Glutamatergic neuron (in vitro differentiated cells): ENCODE data around the gene SETD3. TPM values are rescaled to one million over a fixed set of nuclear protein-coding genes. Genes with fewer than 3 reads are reported as not detected.
A peak's percentile ranks its signal among the peaks of the same experiment; 100 is the strongest.

Experiments used
- DNase-seq: peaks from one replicate; pipeline ENCODE4 v3.0.0; 2022
- H3K27ac Mint-ChIP-seq: one replicate; pipeline ENCODE4 v1.8.0; 2020; ENCODE audit warnings: mild to moderate bottlenecking, mixed read lengths, inconsistent platforms; ENCODE audit not compliant: unreplicated experiment
- H3K27me3 Mint-ChIP-seq: one replicate; pipeline ENCODE4 v1.8.0; 2020; ENCODE audit warnings: mild to moderate bottlenecking, moderate library complexity, mixed read lengths, inconsistent platforms; ENCODE audit not compliant: unreplicated experiment
- H3K36me3 Mint-ChIP-seq: one replicate; pipeline ENCODE4 v1.8.0; 2020; ENCODE audit warnings: mild to moderate bottlenecking, mixed read lengths, inconsistent platforms; ENCODE audit not compliant: unreplicated experiment
- H3K4me1 Mint-ChIP-seq: one replicate; pipeline ENCODE4 v1.8.0; 2020; ENCODE audit warnings: mild to moderate bottlenecking, low read depth, mixed read lengths, inconsistent platforms; ENCODE audit not compliant: unreplicated experiment
- H3K4me3 Mint-ChIP-seq: one replicate; pipeline ENCODE4 v1.8.0; 2020; ENCODE audit warnings: mild to moderate bottlenecking, mixed read lengths, inconsistent platforms; ENCODE audit not compliant: unreplicated experiment
- H3K9me3 Mint-ChIP-seq: one replicate; pipeline ENCODE4 v1.8.0; 2020; ENCODE audit warnings: mild to moderate bottlenecking, moderate library complexity, mixed read lengths, inconsistent platforms; ENCODE audit not compliant: unreplicated experiment
- total RNA-seq: library from RNA; stranded (reverse); fragmentation: NEBNext Ultra II Directional; extraction: Animal tissue kit (Norgen Biotek cat#: 25700); gene quantifications from one replicate; pipeline ENCODE4 v1.2.1, GENCODE V29; 2021; ENCODE audit not compliant: unreplicated experiment
- TF ChIP-seq, protein P1 (sequence below): fragments of 200-600 bp; sonication (generic); IDR thresholded peaks from one replicate; pipeline ENCODE4 v1.5.0; 2021; ENCODE audit not compliant: partially characterized antibody, unreplicated experiment

The SETD3 gene
- total RNA-seq, 1 donor from 2014 or later, result 46.2 TPM

DNA sequence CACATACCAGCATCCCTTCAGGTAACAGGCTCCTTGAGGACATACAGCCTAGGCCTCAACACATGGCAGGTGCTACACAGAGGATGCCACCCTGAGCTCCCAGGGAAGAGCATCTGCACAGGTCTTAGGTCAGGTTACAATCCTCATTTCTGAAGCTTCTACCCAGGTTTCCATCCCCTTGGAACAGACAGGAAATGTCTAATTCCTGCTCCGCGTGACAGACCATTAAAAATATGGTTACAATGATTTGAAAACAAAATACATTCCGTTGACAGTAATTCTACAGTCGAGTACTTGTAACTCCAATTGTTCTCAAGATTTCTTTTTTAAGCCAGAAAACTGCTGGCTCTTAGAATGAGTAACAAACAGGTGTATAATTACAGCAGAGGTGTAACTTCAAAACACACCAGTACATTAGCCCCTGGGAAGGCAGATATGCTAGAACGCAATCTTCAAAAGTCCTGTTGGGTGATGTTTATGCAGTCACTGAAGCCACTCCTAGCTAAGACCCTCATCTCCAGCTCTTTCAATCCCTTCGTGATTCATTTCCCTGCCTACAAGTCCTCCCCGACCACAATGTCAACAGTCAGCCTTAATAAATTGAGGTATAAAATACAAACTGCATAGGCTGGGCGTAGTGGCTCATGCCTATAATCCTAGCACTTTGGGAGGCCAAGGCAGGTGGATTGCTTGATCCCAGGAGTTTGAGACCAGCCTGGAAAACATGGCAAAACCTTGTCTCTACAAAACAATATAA is 11.6 kb downstream of the SETD3 start:
- TF ChIP-seq, protein P1, sequence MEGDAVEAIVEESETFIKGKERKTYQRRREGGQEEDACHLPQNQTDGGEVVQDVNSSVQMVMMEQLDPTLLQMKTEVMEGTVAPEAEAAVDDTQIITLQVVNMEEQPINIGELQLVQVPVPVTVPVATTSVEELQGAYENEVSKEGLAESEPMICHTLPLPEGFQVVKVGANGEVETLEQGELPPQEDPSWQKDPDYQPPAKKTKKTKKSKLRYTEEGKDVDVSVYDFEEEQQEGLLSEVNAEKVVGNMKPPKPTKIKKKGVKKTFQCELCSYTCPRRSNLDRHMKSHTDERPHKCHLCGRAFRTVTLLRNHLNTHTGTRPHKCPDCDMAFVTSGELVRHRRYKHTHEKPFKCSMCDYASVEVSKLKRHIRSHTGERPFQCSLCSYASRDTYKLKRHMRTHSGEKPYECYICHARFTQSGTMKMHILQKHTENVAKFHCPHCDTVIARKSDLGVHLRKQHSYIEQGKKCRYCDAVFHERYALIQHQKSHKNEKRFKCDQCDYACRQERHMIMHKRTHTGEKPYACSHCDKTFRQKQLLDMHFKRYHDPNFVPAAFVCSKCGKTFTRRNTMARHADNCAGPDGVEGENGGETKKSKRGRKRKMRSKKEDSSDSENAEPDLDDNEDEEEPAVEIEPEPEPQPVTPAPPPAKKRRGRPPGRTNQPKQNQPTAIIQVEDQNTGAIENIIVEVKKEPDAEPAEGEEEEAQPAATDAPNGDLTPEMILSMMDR, result no peak
- H3K9me3 Mint-ChIP-seq, result peaks cover 3% of the 10 kb centered on the region
- H3K36me3 Mint-ChIP-seq, result no peaks in the 10 kb centered on the region
- H3K4me3 Mint-ChIP-seq, result no peak overlapping the region
- DNase-seq, result no peak
- H3K4me1 Mint-ChIP-seq, result peaks cover 10% of the 10 kb centered on the region
- no peaks in the 10 kb centered on the region for H3K27me3 Mint-ChIP-seq
- peak overlapping the region; percentile 23 for H3K27ac Mint-ChIP-seq

DNA sequence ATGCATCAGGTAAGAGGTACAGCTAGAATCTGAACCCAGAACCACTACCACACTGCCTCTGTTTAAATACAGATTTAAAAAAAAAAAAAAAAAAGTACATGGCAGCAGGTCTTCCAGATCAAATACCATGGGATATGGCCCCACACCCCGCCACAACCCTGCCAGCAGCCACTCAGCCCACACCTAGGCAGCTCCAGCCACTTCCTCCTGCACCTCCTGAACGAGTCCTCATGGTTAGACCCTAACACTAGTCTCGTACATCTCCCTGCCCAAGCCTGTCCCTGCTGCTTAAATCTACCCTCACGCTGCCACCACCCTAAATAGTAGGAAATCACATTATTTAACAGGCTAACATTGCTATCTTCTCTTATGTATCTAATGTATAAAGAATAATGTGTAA is 12.6 kb downstream of the SETD3 start:
- Mint-ChIP-seq H3K27ac (no peak overlapping the region), H3K4me1 (peaks cover 10% of the 10 kb centered on the region), H3K36me3 (no peaks in the 10 kb centered on the region), H3K27me3 (no peaks in the 10 kb centered on the region), H3K4me3 (no peak overlapping the region), H3K9me3 (peaks cover 3% of the 10 kb centered on the region)
- TF ChIP-seq, protein P1, result no peak
- DNase-seq, result no peak

DNA sequence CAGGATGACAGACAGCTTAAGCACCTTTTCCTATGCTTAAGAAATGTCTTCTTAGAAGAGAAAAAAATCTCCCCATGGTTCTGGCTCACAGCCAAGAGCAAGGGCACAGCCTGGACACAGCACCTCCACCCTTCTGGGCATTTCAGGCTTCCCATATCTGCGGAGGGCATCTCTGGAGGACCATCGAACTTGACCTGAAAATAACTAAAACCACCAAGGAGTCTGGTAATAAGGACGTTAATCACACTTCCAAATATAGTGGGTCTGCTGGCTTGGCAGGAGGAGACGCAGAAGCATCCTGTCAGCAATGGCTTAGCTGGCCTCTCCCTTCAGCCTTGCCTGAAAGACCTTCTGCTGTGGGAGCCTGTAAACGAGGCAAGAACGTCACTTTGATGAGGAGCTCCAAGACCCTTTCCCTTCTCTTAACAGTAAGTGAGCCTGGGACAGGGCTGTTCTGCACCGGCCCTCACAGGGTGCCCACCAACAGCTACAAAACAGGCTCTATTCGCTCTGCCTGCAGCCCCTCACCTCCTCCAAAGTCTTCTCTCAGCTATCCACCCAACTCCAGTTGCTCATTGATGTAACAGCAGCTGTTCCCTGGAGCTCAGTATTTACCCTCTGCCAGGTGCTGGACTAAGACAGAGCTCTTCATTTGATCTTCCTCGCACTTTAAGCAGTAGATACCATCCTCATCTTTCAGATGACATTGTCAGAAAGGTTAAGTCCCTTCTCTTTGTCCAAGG is 13.2 kb downstream of the SETD3 start:
- Mint-ChIP-seq H3K27ac (no peak overlapping the region), H3K36me3 (no peaks in the 10 kb centered on the region), H3K9me3 (peaks cover 3% of the 10 kb centered on the region), H3K4me3 (peak overlapping the region; percentile 7), H3K27me3 (no peaks in the 10 kb centered on the region), H3K4me1 (peaks cover 10% of the 10 kb centered on the region)
- no peak for DNase-seq
- TF ChIP-seq, protein P1, result no peak

DNA sequence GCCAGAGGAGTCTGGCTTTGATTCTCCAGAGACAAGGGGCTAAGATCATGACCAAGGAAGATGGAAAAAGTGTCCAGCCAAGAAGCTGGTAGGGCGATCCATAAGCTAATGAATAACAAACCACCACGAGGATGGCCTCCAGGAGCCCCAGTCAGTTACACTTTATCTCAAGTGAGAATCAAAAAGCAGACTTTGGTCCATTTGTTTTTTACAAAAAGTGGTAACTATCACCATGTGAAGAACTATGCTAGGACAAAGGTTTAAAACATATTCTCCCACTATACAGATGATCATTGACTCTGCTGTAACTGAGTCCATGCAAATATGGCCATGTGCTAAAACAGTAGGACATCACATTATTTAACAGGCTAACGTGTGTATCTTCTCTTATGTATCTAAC is 13.9 kb downstream of the SETD3 start:
- Mint-ChIP-seq H3K27ac (no peak overlapping the region), H3K4me1 (peaks cover 10% of the 10 kb centered on the region), H3K36me3 (no peaks in the 10 kb centered on the region)

More for the DNA sequence above, 13.9 kb downstream of the SETD3 start:
- Mint-ChIP-seq H3K9me3 (peaks cover 3% of the 10 kb centered on the region), H3K4me3 (no peak overlapping the region), H3K27me3 (no peaks in the 10 kb centered on the region)
- no peak for DNase-seq
- TF ChIP-seq, protein P1, result no peak
